Epithelial cell of esophagus (primary cell): ENCODE data around the gene KCNQ4.

Experiments
- DNase-seq: peaks from one replicate; pipeline ENCODE4 v3.0.0; 2010; ENCODE audit warnings: low read depth
- H3K4me3 ChIP-seq: 2 replicates; pipeline ENCODE4 v1.5.1; 2011; ENCODE audit warnings: mild to moderate bottlenecking, low read length, control low read depth
- CTCF ChIP-seq: IDR thresholded peaks from 2 replicates; pipeline ENCODE4 v1.5.1; 2011; ENCODE audit warnings: low read depth, mild to moderate bottlenecking, low read length, control low read depth, inconsistent platforms; ENCODE audit not compliant: insufficient read depth; ENCODE audit errors: missing control alignments

The KCNQ4 gene

DNA sequence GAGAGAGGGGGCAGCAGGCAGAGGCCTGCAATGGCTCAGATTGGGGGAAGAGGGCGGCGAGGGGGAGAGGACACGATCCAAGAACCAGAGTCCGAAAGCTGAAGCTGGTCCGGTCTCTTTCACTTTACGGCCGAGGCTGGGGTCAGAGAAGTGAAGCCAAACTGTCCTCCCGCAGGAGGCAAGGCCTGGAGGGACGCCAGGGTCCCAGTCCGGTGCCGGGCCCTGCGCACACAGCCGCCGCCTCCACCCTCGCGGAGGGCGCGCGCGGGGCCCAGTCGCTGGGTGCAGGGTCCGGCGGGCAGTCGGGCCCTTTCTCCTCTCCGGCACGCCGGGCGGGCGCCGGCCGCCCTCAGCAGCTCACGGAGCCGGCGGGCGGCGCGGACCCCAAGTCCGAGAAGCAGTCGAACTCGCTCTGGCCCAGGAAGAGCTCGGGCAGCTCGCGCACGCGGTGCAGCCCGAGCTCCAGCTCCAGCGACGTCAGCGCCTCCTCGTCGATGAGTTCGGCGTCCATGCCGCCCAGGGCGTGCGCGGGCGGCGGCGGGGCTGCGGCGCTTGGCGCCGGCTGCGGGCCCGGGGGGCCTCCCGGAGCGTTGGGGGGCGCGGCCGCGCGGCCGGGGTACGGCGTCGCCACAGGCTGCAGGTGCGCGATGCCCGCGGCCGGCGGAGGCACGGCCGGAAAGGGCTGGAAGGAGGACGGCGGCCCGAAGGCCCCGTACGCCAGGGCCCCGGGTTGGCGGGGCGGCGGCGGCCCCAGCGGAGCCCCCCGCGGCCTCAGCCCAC lies 77.8 kb downstream of the KCNQ4 start:
- H3K4me3 ChIP-seq = peak overlapping the region; percentile 55
- TF ChIP-seq CTCF = no peak
- DNase-seq = peak; percentile 68

DNA sequence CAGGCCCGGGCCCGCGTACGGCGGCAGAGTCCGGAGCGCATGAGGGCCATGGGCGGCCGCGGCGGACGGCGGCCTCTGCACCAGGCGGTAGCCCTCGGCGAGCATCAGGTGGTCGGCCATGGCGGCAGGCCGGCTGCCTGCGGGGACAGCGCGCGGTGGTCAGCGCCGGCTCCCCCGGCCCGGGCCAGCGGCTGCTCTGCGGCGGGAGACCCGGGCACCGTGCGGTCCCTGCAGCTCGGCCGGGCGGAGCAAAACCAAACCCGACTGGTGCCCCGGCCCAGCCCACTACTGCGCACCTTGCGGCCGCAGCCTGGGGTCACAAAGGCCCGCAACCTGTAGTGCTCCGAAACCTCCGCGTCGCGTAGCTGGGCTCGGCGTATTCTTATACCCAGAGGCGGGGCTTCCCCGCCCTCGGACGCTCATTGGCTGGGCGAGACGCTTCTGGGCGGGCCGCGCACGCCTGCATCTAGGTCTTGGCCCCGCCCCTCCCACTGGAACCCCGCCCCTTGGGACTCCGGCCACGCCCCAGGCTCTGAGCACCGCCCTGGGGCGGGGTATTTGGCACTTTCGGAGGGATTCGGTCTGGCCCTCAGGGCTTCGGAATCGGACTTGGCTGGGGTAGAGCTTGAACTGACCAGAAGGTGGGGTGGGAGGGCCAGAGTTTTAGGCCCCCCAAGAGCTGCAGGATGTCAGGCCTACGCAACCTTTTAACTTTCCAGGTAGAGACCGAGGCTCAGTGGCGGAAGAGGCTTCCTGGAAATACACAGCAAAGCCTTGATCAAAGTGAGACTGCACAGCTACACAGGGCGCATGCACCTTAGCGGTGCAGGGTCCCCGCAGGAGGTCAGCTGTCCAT lies 78.6 kb downstream of the KCNQ4 start, which contains the start of gene CITED4:
Gene CITED4 (minus strand): TSS at position 356 of the 856 bp plus-strand sequence. CDS start 236 bp downstream, at position 120.
- no peak for TF ChIP-seq CTCF
- H3K4me3 ChIP-seq = peak within 1 kb of the TSS; percentile 55
- DNase-seq = peak; percentile 94

DNA sequence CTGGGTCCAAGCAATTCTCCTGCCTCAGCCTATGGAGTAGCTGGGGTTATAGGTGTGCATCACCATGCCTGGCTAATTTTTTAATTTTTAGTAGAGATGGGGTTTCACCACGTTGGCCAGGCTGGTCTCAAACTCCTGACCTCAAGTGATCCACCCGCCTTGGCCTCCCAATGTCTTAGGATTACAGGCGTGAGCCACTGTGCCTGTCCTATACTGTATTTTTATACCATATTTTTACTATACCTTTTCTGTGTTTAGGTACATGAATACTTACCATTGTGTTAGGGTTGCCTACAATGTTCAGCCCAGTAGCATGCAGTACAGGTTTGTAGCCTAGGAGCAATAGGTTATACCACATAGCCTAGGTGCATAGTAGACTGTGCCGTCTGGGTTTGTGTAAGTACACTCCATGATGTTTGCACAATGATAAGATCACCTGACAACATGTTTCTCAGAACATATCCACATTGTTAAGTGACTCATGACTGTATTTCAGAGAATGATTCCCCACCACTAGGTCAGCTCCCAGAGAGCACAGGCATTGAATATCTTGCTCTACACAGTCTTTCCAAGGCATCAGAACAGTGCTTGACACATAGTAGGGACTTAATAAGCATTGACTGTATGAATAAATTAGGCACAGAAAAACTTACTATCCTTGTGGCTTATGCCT lies 84.6 kb downstream of the KCNQ4 start:
- no peak overlapping the region for H3K4me3 ChIP-seq
- peak; percentile 89 for DNase-seq
- TF ChIP-seq CTCF = peak; percentile 5

DNA sequence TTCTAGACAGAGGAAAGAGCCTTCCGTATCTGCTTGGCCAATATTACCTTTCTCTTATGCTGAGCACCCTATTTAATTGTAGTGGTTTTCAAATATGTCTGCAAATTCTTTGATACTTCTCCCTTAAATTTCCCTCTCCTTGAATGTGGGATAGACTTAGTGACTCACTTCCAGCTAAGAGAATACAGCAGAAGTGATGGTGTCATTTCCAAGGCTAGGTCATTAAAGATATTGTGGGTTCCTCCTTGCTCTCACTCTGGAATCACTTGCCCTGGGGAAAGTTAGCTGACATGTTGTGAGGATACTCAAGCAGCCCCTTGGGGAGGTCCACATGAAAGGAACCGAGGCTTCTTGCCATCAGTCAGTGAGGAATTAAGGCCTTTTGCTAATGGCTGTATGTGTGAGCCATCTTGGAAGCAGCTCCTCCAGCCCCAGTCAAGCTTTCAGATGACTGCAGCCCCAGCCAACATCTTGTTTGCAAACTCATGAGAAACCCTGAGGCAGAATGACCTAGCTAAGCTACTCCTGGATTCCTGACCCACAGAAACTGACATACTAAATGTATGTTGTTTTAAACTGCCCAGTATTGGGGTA lies 86.6 kb downstream of the KCNQ4 start:
- TF ChIP-seq CTCF = no peak
- no peak overlapping the region for H3K4me3 ChIP-seq
- peak; percentile 58 for DNase-seq

GRCh38 chr1:40872276-40872675 lies 88.7 kb downstream of the KCNQ4 start:
- H3K4me3 ChIP-seq = no peak overlapping the region
- no peak for TF ChIP-seq CTCF
- no peak for DNase-seq

DNA sequence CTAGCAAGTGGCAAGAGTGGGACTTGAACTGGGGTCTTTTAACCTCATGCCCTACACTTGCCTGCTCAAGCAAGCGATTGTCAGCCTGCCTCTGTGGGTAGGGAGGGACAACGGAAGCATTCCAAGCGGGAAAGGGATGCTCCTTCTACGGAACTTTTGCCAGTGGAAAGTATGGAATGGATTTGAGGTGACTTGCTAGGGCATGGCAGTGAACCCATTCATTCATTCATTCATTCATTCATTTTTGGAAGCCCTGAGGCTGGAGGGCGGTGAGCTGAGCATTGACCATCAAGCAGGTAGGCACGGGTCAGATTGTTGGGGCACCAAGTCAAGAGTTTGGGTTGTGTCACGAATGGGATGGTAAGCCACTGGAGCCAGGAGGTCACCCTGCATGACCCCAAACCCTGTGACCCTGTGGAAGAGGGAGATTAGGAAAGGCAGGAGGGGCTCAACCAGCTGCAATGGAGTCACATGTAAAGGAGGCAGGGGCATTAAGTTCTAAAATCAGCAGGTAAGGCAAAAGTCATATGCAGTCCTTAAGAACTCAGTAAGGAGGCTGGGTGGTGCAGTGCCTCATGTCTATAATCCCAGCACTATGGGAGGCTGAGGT lies 90.4 kb downstream of the KCNQ4 start:
- TF ChIP-seq CTCF = no peak
- no peak overlapping the region for H3K4me3 ChIP-seq
- no peak for DNase-seq
